D341Med (cell line): ENCODE data around the gene CACFD1.

Source experiments
- DNase-seq: peaks from one replicate; pipeline ENCODE4 v3.0.0; 2012; ENCODE audit warnings: low spot score

Gene CACFD1

DNA sequence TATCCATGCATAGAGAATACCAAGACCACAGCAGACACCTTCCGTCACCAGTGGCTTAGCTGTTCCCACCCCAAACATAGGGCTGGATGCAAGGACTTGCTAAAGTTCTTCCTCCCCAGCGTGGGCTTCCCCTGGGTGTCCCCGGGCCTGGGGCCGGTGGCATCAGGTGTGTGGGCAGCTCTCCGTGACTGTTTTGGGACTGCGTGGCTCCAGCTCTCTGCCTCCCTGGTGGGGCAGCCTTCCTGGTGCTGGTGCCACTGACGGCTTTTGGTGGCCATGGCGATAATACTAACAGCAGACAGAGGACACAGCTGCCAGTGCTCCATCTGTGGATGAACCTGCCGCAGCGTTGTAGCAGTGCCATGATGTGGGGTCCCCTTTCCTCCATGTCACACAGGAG is 4.9 kb downstream of the CACFD1 start:
- no peak for DNase-seq

DNA sequence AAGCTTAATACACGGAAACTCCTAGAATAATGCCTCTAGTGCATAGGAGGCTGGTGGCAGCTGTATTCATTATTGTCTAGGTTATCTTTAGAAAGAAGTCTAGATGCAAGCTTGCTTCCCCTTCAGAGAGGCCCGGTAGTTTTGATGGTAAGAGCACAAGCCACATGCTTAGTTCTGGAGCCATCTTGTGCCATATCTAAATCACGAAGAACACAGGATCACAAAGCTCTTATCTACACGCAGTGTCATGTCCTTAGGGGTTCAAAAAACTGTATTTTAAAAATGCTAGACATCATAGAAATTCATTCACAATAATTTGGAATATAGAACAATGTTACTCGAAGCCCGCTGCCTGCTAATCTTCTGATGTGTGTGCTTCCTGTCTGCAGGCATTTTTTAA is 6.2 kb downstream of the CACFD1 start:
- no peak for DNase-seq

DNA sequence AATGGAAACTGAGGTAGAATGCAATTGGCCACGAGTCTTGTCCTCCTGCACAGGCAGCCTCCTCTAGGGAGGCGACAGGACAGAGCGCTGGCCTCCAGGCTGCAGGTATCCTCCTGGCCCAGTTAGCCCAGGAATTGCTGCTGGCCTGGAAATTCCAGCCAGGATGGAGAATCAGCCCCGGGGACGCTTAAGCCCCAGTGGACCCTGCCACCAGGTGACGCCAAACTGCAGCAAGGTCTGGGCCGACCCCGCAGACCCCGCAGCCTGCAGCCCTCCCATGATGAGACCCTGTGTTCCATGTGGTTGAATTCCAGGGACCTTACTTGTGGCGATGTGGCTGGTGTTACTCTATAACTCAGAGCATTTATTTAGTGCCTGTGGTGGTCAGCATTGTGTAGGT is 7.3 kb downstream of the CACFD1 start:
- no peak for DNase-seq

DNA sequence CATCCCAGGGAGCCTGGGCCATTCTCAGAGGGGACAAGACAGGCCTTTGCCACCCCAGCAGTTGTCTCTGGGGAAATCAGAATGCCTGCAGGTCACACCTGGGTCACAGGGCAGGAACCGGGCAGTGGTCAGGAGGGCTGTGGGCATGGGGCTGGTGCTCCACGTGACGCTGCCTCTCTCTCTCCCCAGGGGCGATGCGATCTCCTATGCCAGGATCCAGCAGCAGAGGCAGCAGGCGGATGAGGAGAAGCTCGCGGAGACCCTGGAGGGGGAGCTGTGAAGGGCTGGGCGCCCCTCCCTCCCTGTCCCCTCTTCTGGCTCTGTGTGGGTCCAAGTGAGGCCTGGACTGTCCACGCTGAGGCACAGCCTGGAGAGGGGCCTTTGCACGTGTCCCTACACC is 8.6 kb downstream of the CACFD1 start:
- DNase-seq = no peak

DNA sequence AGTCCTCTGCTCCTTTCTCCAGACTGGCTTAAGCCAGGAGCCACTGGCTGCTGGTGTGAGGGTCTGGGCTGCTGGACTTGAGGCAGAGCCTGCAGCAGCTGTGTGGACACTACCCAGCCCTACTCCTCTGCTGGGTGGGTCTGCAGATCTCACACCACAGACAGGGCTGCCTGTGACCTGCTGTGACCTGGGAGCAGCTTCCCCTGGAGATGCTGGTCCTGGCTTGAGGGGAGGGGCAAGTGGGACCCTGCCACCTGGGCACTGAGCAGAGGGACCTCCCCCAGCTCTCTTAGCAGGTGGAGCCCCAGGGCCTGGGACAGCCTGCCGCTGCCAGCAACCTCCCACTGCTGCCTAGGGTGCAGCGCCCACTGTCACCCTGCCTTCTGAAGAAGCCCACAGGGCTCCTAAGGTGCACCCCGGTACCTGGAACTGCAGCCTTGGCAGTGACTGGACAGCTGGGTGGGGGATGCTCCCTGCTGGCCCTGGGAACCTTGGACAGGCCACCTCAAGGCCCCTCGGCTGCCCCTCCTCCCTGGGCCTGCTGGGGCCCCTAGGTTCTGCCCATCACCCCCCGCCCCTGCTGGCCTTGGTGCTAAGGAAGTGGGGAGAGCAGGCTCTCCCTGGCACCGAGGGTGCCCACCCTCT is 9.1 kb downstream of the CACFD1 start:
- no peak for DNase-seq

DNA sequence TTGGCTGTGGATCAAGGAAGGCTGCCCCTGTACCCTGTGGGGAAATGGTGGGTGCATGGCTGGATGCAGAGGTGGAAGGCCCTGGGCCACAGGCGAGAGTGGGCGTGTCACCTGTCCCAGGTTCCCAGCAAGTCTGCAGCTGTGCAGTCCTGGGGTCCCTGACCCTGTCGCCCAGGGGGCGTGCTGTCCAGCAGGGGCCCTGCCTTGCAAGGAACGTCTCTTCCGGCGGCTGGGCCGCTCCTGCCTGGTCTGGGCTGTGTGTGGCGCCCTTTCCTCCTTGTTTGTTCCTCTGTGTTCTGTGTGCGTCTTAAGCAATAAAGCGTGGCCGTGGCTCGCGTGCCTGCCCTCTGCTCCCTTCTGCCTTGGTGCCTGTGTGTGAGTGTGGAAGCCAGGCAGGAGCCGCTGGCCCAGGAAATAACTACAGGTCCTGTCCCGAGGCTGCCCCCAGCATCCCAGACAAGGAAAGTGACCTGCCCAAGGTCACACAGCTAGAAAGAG is 10.7 kb downstream of the CACFD1 start:
- no peak for DNase-seq

DNA sequence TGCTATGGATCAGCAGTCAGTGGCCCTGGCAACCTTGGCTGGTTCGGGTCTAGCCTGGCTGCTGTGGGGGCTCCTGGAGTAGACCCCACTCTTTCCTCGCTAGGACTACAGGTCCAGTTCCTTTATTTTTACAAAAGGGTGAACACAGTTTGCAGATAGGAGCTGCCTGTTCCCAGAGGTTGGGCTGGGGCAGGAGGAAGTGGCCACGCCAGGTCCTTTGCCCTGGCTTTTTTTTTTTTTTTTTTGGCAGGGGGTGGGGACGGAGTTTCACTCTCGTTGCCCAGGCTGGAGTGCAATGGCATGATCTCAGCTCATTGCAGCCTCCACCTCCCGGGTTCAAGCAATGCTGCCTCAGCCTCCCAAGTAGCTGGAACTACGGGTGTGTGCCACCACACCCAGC is 11.2 kb downstream of the CACFD1 start:
- DNase-seq = no peak

DNA sequence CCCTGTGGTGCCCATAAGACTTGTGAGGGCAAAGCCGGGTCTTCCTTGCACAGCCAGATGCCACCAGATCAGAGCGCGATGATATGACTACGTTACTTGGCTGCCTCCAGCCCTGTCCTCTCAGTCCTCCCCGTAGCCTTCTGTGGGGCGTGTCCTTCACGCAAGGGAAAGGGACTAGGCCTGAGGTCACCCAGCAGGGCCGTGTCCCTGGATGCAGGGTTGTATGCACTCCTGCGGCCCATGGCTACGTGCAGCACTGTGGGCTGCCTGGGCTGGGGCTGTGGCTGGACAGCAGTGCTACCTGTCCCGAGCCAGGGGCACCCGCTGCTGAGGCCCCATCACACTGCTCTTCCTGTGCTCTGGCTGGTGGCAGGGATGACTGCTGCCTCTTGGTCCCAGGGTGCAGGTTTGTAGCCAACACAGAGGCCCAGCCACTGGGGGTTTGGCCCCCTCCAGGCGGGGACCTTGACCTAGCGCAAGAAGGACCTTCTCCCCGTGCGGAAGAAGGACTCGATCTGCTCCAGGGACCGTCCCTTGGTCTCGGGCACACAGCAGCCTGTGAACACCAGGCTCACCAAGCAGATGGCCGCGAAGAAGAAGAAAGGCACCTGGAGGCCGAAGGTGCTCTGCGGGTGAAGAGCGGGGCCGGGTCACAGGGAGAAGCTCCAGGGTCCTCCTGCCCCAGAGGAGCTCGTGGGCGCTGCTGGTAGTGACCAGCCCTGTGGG is 11.9 kb downstream of the CACFD1 start:
- DNase-seq = no peak

DNA sequence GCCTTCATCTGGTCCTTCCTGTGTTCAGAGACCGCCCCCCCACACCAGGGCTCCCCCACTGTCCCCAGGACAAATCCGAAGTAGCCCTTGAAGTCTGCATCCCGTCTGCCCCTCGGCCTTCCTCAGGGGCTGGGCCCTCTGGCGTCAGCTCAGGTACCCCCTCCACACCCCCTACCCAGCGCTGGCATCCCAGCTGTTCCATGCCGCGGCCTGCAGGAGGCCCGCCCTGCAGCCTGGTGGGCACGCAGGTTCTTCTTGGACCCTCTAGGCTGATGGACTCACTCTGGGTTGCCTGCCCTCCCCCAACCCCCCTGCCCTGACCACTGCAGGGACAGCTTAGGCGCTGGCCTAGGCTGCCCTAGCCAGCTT is 12.5 kb downstream of the CACFD1 start:
- no peak for DNase-seq

DNA sequence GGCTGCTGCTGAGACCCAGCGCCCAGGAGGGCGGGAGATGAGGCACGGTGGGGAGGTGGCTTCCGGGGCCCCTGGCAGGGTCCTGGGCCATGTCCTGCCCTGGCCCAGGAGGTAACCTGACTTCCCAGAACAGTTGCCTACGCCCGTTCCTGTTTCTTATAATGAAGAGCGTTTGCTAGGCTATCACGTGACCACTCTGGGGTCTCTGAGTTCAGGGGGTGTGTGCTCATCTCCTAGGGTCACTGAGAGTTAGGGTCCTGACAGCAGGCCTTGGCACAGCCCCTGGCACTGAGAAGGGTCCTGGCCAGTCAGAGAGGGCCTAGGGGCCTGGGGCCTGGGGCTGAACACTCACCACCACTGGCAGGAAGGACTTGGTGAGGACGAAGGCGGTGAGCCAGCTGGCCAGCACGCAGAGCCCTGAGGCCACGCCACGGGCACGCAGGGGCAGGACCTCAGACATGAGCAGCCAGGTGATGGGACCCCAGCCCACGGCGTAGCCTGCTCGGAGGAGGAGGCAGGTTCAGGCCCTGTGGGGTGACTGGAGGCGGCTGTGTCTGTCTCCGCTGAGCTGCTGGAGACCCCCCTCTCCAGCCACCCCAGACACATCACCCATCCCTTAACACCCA is 13.1 kb downstream of the CACFD1 start:
- no peak for DNase-seq

DNA sequence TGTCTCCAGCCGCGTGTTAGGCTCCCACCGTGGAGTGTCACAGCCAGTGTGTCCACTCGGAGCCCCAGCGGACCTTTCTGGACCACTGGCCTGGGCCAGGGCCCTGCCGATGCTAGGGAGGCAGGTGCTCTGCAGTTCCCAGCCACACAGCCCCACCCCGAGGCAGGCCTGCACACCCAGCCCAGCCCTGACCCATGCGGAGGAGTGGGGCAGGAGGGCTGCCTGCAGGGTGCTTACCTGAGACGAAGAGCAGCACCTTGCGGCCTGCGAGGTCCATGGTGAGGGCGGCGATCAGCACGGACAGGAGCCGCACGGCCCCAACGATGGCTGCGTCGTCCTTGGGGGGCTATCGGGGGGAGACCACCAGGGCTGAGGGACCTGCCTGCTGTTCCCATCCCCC is 14.0 kb downstream of the CACFD1 start:
- no peak for DNase-seq

DNA sequence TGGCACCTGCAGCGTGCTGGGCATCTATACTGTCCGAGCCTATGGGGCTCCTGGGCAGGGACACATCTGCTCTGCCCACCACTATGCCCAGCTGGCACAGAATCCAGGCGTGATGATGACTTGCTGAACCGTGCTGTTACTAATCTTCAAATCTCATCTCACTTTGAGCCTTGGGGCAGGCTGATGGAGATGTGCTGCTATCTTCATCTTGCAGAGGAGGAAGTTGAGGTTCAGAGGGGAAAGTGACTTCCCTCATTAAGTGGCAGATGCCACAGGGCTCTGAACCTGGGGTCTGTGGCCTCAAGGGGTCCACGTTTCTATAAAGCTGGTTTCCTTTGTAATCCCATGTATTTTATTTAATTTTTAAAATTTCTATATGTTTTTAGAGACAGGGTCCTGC is 14.4 kb downstream of the CACFD1 start:
- DNase-seq = no peak

DNA sequence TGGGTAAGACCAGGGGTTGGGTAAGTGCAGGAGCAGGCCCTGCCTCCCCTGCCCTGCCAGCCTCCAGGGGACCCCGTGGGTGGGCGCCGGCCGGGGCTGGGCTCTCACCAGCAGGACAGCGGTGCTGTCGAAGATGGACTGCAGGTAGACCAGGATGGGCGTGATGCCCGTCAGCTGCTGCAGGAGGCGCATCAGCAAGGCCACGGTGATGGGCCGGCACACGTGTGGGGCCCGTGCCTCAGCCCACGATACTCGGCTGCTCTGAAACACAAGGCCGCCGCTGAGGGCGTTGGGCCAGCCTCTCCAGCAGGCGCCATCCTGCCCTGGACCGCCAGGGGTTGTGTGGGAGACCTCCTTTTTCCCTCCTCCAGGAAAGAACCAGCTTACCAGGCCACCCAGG is 15.1 kb downstream of the CACFD1 start:
- DNase-seq = no peak

DNA sequence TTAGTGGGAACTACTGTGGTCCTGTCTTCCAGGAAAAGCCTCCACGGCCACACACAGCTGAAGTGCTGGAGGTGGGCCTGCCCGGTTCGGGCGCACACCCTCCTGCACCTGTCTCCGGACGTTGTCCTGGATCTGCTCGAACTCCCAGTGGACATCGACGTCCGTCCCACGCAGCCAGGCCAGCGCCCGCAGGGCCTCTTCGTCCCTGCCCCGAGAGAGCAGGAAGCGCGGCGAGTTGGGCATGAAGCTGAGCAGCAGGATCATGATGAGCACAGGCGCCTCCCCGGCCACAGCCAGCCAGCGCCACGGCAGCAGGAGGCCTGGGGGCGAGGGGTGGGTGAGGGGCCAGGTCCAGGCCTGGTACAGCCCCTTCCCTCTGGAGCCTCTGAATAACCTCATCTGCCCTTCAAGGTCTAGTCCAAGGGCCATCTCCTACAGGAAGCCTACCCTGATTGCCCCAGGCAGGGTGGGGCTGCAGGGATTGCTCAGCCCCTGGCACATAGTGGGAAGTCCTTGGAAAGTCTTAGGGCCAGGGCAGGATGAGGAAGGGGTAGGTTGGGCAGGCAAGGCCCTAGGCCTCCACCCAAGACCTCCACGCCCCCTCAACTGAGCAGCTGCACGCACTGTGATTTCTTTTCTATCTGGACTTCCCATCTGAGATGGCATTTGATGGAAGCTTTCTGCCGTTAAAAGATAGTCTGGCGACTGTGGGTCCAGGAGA is 15.7 kb downstream of the CACFD1 start:
- no peak for DNase-seq

DNA sequence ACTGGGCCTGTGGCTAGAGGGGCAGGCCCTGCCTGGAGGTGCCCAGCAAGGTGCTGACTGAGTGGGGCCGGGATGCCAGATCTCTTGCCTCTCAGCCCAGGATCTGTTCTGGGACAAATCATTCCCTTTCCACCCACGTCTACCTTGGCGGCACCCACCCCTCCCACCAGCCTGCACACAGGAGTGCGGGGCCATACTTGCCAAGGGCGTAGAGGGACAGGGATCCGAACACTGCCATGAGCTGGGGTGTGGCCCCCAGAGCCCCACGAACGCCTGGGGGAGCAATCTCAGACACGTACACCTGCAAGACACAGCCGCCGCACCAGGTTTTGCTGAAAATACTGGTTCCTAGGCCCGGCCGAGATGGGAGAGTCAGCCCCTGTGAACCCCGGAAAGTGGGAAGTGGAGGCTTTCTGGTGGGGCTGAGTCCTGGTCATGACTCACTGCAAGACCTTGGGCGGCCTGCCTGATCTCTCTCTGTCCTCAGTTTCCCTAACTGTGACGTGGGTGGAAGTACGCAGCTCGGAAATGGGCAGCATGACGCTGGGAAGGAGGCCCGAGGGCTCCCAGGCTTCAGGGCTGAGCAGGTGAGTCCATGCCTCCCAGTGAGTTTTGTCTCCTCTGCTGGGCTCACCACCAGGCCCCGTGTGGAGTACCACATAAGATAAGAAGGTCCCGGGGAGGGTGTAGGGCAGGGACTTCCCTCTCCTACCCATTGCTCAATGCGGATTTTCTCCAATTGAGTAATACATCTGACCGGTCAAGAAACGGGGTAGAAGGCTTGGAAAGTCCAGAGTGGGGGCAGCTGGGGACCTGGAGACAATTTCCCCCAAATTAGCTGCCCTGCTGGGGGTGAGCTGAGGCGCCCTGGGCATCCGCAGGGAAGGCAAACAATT is 16.5 kb downstream of the CACFD1 start:
- DNase-seq = no peak

DNA sequence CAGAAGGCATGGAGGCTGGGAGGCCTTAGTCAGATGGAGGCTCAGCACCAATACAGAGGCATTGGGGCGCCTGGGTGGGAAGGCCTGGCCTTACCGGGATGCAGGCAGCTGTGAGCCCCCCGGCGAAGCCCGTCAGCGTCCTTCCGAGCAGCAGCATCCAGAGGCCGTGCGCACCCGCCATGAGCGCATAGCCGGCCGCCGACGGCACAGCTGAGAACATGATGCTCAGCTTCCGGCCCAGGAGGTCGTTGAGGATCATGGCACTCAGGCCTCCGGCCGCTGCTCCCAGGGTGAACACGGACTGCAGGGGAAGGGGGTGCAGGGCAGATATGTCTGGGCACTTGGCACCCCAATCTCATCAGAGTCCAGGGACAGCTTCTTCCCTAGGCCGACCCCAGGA is 17.2 kb downstream of the CACFD1 start:
- DNase-seq = no peak

DNA sequence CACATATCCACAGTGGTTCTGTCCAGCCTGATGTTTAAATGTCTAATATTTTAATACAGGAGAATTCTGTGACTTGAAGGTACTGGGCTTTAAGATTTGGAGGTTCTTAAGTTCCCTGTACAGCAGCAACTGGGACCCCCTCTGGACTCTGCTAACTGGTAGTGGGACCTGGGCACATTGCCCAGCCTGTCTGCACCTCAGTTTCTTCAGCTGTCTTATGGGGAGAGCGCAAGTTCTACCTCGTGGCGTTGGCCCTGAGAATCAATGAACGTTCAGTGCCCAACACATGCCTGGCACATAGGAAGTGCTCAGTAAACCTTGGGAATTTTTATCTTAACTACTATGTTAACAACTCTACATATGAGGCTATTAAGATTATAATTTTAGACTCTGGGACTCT is 17.7 kb downstream of the CACFD1 start:
- DNase-seq = no peak

DNA sequence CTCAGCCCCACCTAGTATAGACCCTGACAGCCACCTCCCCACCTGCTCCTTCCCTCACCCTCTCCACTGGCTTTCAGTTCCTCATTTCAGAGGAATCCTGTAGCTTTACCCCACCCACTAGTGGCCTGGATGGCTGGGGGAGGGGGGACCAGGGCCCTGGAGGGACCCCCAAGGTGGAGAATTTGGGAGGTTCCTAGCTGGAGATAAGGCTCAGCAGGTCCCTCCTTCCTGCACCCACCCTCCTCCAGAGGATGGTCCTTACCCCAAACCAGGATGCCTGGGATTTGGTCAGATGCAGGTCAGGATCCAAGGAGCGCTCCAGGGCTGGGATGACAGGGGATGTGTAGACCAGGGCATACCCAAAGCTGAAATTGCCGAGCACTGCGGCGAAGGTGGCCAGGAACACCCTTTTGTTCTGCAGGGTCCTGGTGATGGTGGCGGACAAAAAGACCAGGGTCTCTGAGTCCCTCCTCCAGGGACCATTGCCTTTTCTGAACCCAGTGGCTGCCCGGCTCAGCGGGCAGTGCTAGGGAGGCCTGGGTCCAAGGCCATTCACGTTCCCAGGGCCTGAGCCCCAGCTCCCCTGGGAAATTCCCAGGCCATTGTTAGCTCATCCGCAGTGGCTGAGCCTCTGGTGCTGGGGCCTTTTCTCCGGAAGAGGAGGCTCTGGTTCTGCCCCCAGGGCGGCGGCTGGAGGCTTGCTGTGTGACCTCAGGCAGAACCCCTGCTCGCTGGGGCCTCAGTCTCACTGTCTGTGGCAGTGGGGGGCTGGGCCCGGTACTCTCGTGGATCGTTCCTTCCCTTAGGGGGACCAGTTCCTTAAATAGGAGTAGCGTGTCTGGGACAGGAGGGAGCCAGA is 18.4 kb downstream of the CACFD1 start:
- DNase-seq = no peak

DNA sequence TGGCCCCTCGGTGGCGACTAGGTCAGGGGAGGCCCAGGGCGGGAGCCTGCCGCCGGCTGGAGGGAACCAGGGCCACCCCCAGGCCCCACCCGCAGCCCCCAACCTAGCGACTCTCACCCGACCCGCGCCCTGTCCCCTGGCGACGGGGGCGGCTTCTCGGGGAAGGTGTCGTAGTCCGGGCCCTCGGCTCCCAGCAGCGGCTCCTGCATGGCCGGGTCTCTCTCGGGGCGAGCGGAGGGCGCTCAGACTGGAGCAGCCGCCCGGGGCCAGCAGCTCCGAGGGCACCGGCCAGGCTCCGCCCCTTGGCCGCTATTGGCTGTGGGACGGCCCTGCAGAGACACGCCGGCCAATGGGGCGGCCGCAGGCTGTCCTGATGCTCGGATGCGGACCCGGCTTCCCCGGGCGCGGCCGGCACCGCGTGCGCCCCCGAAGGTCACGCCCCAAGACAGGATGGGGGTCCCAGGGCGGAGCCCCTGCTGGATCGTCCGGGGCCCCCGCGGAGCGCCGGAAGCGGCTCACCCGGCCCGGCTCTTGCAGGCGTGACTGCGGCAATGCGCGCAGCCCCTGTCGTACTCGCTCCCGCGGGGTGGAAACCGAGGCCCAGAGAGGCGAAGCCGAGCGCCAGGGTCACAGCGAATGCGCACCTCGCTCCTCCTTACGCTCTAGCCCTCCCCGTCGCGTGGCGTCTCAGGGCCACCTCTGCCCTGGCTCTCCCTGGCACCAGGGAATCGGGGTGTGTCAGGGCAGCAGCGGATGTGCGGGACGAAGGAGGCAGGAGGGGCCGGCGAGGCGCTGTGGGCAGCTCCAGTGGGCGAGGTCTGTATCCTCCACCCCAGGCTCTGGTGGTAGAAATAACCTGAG is 19.3 kb downstream of the CACFD1 start, which contains the start of gene SLC2A6:
Gene SLC2A6, minus strand, starts transcription at position 249 of the 861 bp plus-strand sequence. Its CDS starts 40 bp downstream, at position 209.
- peak; percentile 96 for DNase-seq

DNA sequence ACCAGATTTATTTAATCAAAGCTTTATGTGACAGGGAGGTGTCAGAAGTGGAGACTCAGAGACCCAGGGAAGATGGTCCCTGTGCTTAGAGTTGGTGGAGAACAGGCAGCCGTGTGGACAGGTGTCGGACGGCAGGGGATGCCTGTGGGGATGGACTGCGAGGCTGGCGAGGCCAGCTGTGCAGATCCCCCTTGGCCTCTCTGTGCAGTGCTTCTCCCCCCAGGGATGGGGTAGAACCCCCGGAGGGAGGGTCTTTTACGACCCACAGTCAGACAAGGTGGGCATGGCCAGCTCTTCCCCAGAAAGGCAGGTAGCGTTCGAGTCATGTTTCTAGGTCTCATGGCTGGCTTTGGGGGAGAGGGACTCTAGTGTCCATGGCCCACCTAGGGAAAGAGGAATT is 23.8 kb downstream of the CACFD1 start:
- DNase-seq = no peak
